ENCODE measurements around the gene SRI.
"Not testable (repeated sequence)": the region's sequence is repeated elsewhere in the genome, so short reads cannot be mapped to it uniquely, and the experiment has no call there.

SRI gene

GRCh38 chr7:88167721-88168120, 52.1 kb downstream of the SRI start:
- H3K4me3 ChIP-seq (ENCODE audit: low read depth, low read length) = no peak overlapping the region
- TF ChIP-seq CTCF (IDR thresholded peaks at IDR 0.05; ENCODE audit: control insufficient read depth, extremely low read depth, insufficient read depth) = no peak
- DNase-seq (ENCODE audit: low read depth) = no peak

- no peak for DNase-seq (ENCODE audit: low read depth)
- no peak overlapping the region for H3K4me3 ChIP-seq (ENCODE audit: low read depth, low read length)
- TF ChIP-seq CTCF (IDR thresholded peaks at IDR 0.05; ENCODE audit: control insufficient read depth, extremely low read depth, insufficient read depth) = no peak
Observed at GRCh38 chr7:88167223-88167622, 52.6 kb downstream of the SRI start.

GRCh38 chr7:88165697-88166096, 54.1 kb downstream of the SRI start:
- no peak for TF ChIP-seq CTCF (IDR thresholded peaks at IDR 0.05; ENCODE audit: control insufficient read depth, extremely low read depth, insufficient read depth)
- DNase-seq (ENCODE audit: low read depth) = no peak
- H3K4me3 ChIP-seq (ENCODE audit: low read depth, low read length) = no peak overlapping the region

GRCh38 chr7:88159741-88160140, 60.1 kb downstream of the SRI start:
- H3K4me3 ChIP-seq (ENCODE audit: low read depth, low read length); DNase-seq (ENCODE audit: low read depth): not testable (repeated sequence)

GRCh38 chr7:88156356-88156755, 63.5 kb downstream of the SRI start:
- DNase-seq (ENCODE audit: low read depth) = no peak
- no peak overlapping the region for H3K4me3 ChIP-seq (ENCODE audit: low read depth, low read length)
- TF ChIP-seq CTCF (IDR thresholded peaks at IDR 0.05; ENCODE audit: control insufficient read depth, extremely low read depth, insufficient read depth) = no peak

GRCh38 chr7:88155756-88156155, 64.1 kb downstream of the SRI start:
- DNase-seq (ENCODE audit: low read depth) = no peak
- H3K4me3 ChIP-seq (ENCODE audit: low read depth, low read length) = no peak overlapping the region
- TF ChIP-seq CTCF (IDR thresholded peaks at IDR 0.05; ENCODE audit: control insufficient read depth, extremely low read depth, insufficient read depth) = no peak

All from LNCaP clone FGC (cell line).